ENCODE results near the gene USP54. TPM values are rescaled to one million over a fixed set of nuclear protein-coding genes. Genes with fewer than 3 reads are reported as not detected.

The USP54 gene
- total RNA-seq, 2 experiments from 2014 or later, result 3.1 to 4.6 TPM

GRCh38 chr10:73561192-73561591, 29.9 kb downstream of the USP54 start:
- ChIA-PET POLR2A (no interaction called here), CTCF (no interaction called here)
- intact Hi-C loops (cut with micrococcal nuclease), result no loop called here
- Mint-ChIP-seq H3K27me3 (no peaks in the 10 kb centered on the region), H3K36me3 (ENCODE audit: low read depth) (no peaks in the 10 kb centered on the region), H3K4me3 (no peak overlapping the region), H3K4me1 (ENCODE audit: low read depth) (no peaks in the 10 kb centered on the region), H3K27ac (no peak overlapping the region), H3K9me3 (no peaks in the 10 kb centered on the region)
- ATAC-seq, result no peak
- DNase-seq, result no peak
- no peak for TF ChIP-seq CTCF (IDR thresholded peaks at IDR 0.05)

- CTCF ChIA-PET, result no interaction called here
- ATAC-seq, result no peak
These were observed 31.6 kb downstream of the USP54 start for GRCh38 chr10:73559590-73559989.

DNA sequence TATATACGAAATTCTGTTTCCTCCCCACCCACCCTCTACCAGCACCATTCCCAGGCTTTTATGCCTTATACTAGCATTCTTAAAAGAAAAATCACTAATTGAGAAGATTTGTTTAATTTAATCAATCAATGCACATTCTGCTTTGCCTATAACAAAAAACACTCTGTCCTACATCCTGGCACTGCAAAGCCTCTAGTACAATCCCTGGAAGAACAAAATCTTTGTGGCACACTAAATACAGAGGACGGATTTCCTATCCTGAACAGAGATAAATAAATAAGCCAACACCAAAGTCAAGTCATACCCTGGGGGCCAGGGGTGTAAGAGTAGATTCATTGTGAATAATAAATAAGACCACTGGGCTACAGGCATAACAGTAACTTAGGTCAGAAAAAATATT, 34.3 kb downstream of the USP54 start:
- intact Hi-C loops (cut with micrococcal nuclease), result no loop called here
- Mint-ChIP-seq H3K27ac (no peak overlapping the region), H3K9me3 (no peaks in the 10 kb centered on the region), H3K4me3 (no peak overlapping the region), H3K36me3 (ENCODE audit: low read depth) (no peaks in the 10 kb centered on the region), H3K27me3 (no peaks in the 10 kb centered on the region), H3K4me1 (ENCODE audit: low read depth) (no peaks in the 10 kb centered on the region)
- POLR2A ChIA-PET, result no interaction called here
- no peak for ATAC-seq
- no peak for TF ChIP-seq CTCF (IDR thresholded peaks at IDR 0.05)
- no peak for DNase-seq
- CTCF ChIA-PET, result no interaction called here

More at GRCh38 chr10:73559590-73559989, 31.6 kb downstream of the USP54 start:
- TF ChIP-seq CTCF (IDR thresholded peaks at IDR 0.05), result no peak
- no peak overlapping the region for H3K4me3 Mint-ChIP-seq
- H3K9me3 Mint-ChIP-seq, result no peaks in the 10 kb centered on the region
- POLR2A ChIA-PET, result no interaction called here
- H3K27me3 Mint-ChIP-seq, result no peaks in the 10 kb centered on the region
- no peak for DNase-seq
- no peaks in the 10 kb centered on the region for H3K4me1 Mint-ChIP-seq (ENCODE audit: low read depth)
- H3K27ac Mint-ChIP-seq, result no peak overlapping the region
- no peaks in the 10 kb centered on the region for H3K36me3 Mint-ChIP-seq (ENCODE audit: low read depth)
- intact Hi-C loops (cut with micrococcal nuclease), result no loop called here

DNA sequence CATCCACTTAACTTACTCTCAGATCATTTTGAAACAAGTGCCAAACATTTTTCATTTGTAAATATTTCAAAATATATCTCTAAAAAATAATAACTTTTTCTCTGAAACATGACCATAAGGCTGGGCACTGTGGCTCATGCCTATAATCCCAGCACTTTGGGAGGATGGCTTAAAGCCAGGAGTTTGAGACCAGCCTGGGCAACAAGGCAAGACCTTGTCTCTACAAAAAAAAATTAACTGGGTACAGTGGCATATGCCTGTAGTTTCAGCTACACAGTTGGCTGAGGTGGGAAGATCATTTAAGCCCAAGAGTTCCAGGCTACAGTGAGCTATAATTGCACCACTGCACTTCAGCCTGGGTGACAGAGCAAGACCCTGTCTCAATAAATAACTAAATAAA, 36.4 kb downstream of the USP54 start:
- no peak for DNase-seq
- ChIA-PET POLR2A (no interaction called here), CTCF (interaction anchor here (0.5 to 1.7 kb wide), 5 partner anchors 25 to 275 kb away, joined by 4 to 10 read pairs (median 4); no protein-coding TSS in a partner anchor)
- no peak for ATAC-seq
- Mint-ChIP-seq H3K4me3 (no peak overlapping the region), H3K27me3 (no peaks in the 10 kb centered on the region), H3K4me1 (ENCODE audit: low read depth) (no peaks in the 10 kb centered on the region), H3K27ac (no peak overlapping the region), H3K9me3 (no peaks in the 10 kb centered on the region), H3K36me3 (ENCODE audit: low read depth) (no peaks in the 10 kb centered on the region)
- no peak for TF ChIP-seq CTCF (IDR thresholded peaks at IDR 0.05)
- intact Hi-C loops (cut with micrococcal nuclease), result no loop called here

DNA sequence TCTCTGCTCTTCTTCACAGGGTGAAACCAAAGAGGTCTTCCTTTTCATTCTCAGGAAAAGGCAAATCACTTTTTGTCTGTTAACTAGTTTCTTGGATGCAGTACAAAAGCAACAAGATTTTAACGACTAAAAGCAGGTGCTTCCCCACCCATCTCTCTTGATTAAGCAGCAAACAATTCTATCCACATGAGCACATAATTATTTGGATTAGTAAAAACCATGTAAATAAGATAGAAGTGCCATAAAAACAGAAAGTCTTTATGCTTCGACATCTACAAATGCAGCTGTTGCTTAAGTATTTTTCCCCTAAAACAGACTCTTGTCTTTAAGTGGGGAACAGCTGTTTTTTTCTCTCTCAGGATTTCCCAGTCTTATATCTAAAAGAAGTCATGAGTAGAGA, 37.4 kb downstream of the USP54 start:
- TF ChIP-seq CTCF (IDR thresholded peaks at IDR 0.05), result no peak
- Mint-ChIP-seq H3K36me3 (ENCODE audit: low read depth) (no peaks in the 10 kb centered on the region), H3K9me3 (no peaks in the 10 kb centered on the region), H3K4me1 (ENCODE audit: low read depth) (no peaks in the 10 kb centered on the region), H3K27me3 (no peaks in the 10 kb centered on the region), H3K27ac (no peak overlapping the region), H3K4me3 (no peak overlapping the region)
- DNase-seq, result no peak
- no peak for ATAC-seq
- intact Hi-C loops (cut with micrococcal nuclease), result no loop called here
- ChIA-PET CTCF (interaction anchor here (0.9 to 1.7 kb wide), 3 partner anchors 24 to 274 kb away, joined by 4 to 10 read pairs (median 4); no protein-coding TSS in a partner anchor), POLR2A (no interaction called here)

Data from activated CD8-positive, alpha-beta T cell treated with anti-CD3 and anti-CD28 coated beads for 36 hours (primary cell).